Karpas-422 (cell line): ENCODE results near the gene REEP2. TPM values are rescaled to one million over a fixed set of nuclear protein-coding genes. Genes with fewer than 3 reads are reported as not detected.
"Not testable (repeated sequence)": the region's sequence is repeated elsewhere in the genome, so short reads cannot be mapped to it uniquely, and the experiment has no call there.

Experiments used
- DNase-seq: peaks from one replicate; pipeline ENCODE4 v3.0.0-alpha.2; 2015
- H2AFZ ChIP-seq: fragments of 200-600 bp; sonication (generic); 2 replicates; pipeline ENCODE4 v1.6.1; 2014; ENCODE audit warnings: antibody characterized with exemption, low read length, mixed read lengths
- H3K27ac ChIP-seq: fragments of 200-600 bp; sonication (generic); 2 replicates; pipeline ENCODE4 v1.5.1; 2014; ENCODE audit warnings: mild to moderate bottlenecking, low read length, moderate library complexity
- H3K27me3 ChIP-seq: fragments of 200-600 bp; sonication (generic); 2 replicates; pipeline ENCODE4 v1.6.1; 2014; ENCODE audit warnings: low read length, mixed read lengths
- H3K36me3 ChIP-seq: fragments of 200-600 bp; sonication (generic); 2 replicates; pipeline ENCODE4 v1.6.1; 2014; ENCODE audit warnings: low read length, mixed read lengths; ENCODE audit not compliant: insufficient read depth
- H3K4me1 ChIP-seq: fragments of 200-600 bp; sonication (generic); 2 replicates; pipeline ENCODE4 v1.6.1; 2014; ENCODE audit warnings: mild to moderate bottlenecking, low read length, mixed read lengths
- H3K4me2 ChIP-seq: fragments of 200-600 bp; sonication (generic); 2 replicates; pipeline ENCODE4 v1.6.1; 2014; ENCODE audit warnings: low read length, low read depth, mild to moderate bottlenecking; ENCODE audit not compliant: poor library complexity, severe bottlenecking
- H3K4me3 ChIP-seq: fragments of 200-600 bp; sonication (generic); 2 replicates; pipeline ENCODE4 v1.5.1; 2014; ENCODE audit warnings: mild to moderate bottlenecking, antibody characterized with exemption, low read length, mixed read lengths
- H3K79me2 ChIP-seq: fragments of 200-600 bp; sonication (generic); 2 replicates; pipeline ENCODE4 v1.6.1; 2014; ENCODE audit warnings: mild to moderate bottlenecking, low read length, mixed read lengths
- H3K9ac ChIP-seq: fragments of 200-600 bp; sonication (generic); 2 replicates; pipeline ENCODE4 v1.6.0; 2014; ENCODE audit warnings: low read length
- H3K9me2 ChIP-seq: fragments of 200-600 bp; sonication (generic), shearing (Covaris generic); replicated peaks from 2 replicates; pipeline ENCODE4 v1.6.0; 2014; ENCODE audit warnings: mild to moderate bottlenecking, low read length, moderate library complexity; ENCODE audit not compliant: insufficient read depth
- H3K9me3 ChIP-seq: fragments of 300-700, 200-600 bp; sonication (generic); 2 replicates; pipeline ENCODE4 v1.6.1; 2014; ENCODE audit warnings: low read length, mixed read lengths
- H4K20me1 ChIP-seq: fragments of 200-600 bp; sonication (generic); 2 replicates; pipeline ENCODE4 v1.6.1; 2014; ENCODE audit warnings: mild to moderate bottlenecking, antibody characterized with exemption, low read length, low read depth; ENCODE audit not compliant: insufficient read depth
- total RNA-seq: library from RNA; depleted of rRNA; stranded (reverse); fragments of >200 nt; shearing (Covaris generic); gene quantifications from 2 replicates; pipeline ENCODE4 v1.2.3, GENCODE V29; 2014; ENCODE audit warnings: low replicate concordance; rRNA removed

The REEP2 gene, protein sequence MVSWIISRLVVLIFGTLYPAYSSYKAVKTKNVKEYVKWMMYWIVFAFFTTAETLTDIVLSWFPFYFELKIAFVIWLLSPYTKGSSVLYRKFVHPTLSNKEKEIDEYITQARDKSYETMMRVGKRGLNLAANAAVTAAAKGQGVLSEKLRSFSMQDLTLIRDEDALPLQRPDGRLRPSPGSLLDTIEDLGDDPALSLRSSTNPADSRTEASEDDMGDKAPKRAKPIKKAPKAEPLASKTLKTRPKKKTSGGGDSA
- total RNA-seq = 1.8 and 3.1 TPM in 2 replicates

DNA sequence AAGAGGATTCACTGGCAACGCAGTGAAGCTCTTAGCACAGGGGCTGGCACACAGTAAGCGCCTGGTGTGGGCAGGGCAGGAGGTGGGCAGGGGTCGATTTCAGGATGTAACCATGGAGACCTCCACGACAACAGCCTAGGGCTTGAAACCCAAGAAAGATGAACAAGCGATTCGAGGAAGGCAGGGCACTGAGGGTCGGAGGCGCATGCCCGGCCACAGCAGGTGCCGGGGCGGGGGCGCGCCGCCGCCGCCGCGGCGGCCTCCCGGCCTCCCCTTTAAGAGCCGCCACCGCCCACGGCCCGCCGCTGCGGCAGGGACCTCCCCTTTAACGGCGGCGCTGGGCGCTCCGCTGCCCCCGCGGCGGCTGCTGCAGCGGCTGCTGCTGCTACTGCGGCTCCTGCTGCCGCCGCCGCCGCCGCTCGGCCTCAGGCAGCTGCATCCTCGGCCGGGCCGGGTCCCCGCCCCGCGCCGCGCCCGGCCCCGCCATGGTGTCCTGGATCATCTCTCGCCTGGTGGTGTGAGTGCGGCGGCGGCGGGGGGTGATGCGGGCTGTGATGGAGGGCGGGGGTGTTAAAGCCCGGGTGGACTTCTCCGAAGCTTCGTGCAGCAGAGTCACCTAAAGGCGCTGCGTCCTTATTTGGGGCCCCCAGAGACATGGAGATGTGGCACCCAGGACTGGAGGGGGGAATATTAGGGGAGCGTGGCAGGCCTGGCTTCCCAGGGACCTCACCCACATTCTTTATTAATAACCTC, at the start of gene REEP2:
Gene REEP2, plus strand, starts transcription at position 334 of the 753 bp plus-strand sequence. Its CDS starts 152 bp downstream, at position 486.
- peak within 1 kb of the TSS; percentile 71 for H3K9ac ChIP-seq
- no peaks in the 10 kb centered on the region for H3K9me3 ChIP-seq
- H3K27ac ChIP-seq = no peak within 1 kb of the TSS
- no peaks in the 10 kb centered on the region for H3K79me2 ChIP-seq
- peaks cover 22% of the 10 kb centered on the region for H3K36me3 ChIP-seq
- H2AFZ ChIP-seq = peak within 1 kb of the TSS; percentile 70; the same call in 1 of the 2 replicates
- peak within 1 kb of the TSS; percentile 94 for H3K4me2 ChIP-seq
- H3K27me3 ChIP-seq = no peaks in the 10 kb centered on the region
- H3K4me3 ChIP-seq = peak within 1 kb of the TSS; percentile 71
- peaks cover 12% of the 10 kb centered on the region for H3K4me1 ChIP-seq
- H4K20me1 ChIP-seq = peaks cover 3% of the 10 kb centered on the region; the same call in 1 of the 2 replicates
- peak; percentile 72 for DNase-seq
- H3K9me2 ChIP-seq = no peaks in the 10 kb centered on the region

DNA sequence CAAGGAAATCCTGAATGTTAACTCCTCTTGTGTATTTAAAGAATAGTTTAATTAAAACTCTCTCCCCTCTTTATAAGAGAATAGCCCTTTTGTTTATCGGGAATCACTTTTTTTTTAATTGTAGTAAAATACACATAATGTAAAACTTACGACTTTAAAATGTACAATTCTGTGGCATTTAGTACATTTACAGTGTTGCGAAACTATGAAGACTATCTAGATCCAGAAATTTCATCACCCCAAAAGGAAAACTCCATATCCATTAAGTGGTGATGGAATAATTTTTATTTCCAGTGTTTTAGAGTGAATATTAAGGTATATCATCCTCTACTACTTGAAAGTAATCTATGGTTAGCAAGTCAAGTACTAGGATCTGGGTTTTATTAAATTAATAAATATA, 49.5 kb upstream of the REEP2 start:
- Histone ChIP-seq H3K36me3 (peaks cover 36% of the 10 kb centered on the region; the same call in 1 of the 2 replicates), H4K20me1 (no peaks in the 10 kb centered on the region)

DNA sequence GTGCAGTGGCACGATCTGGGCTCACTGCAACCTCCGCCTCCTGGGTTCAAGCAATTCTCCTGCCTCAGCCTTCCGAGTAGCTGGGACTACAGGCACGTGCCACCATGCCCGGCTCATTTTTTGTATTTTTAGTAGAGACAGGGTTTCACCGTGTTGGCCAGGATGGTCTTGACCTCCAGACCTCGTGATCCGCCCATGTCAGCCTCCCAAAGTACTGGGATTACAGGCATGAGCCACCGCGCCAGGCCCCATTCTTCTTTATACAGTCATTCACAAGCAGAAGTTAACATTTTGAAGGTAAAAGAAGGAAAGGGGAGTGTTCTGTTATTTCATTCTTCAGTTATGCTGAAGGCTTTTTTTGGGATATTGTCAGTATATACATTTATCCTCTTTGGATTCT, 48.9 kb upstream of the REEP2 start:
- H2AFZ ChIP-seq, H3K9ac ChIP-seq, H3K4me1 ChIP-seq, H3K79me2 ChIP-seq, H3K27me3 ChIP-seq, DNase-seq, H3K9me3 ChIP-seq, H4K20me1 ChIP-seq, H3K4me2 ChIP-seq, H3K27ac ChIP-seq, H3K9me2 ChIP-seq, H3K4me3 ChIP-seq: not testable (repeated sequence)
- H3K36me3 ChIP-seq = peaks cover 38% of the 10 kb centered on the region; the same call in 1 of the 2 replicates

More for the DNA sequence above, 49.5 kb upstream of the REEP2 start:
- Histone ChIP-seq H3K4me1 (no peaks in the 10 kb centered on the region), H3K27me3 (no peaks in the 10 kb centered on the region), H3K9me2 (no peaks in the 10 kb centered on the region), H3K9ac (no peak overlapping the region), H3K4me2 (no peak overlapping the region), H3K9me3 (no peaks in the 10 kb centered on the region), H3K79me2 (no peaks in the 10 kb centered on the region), H3K27ac (no peak overlapping the region), H2AFZ (no peak overlapping the region), H3K4me3 (no peak overlapping the region)
- no peak for DNase-seq

DNA sequence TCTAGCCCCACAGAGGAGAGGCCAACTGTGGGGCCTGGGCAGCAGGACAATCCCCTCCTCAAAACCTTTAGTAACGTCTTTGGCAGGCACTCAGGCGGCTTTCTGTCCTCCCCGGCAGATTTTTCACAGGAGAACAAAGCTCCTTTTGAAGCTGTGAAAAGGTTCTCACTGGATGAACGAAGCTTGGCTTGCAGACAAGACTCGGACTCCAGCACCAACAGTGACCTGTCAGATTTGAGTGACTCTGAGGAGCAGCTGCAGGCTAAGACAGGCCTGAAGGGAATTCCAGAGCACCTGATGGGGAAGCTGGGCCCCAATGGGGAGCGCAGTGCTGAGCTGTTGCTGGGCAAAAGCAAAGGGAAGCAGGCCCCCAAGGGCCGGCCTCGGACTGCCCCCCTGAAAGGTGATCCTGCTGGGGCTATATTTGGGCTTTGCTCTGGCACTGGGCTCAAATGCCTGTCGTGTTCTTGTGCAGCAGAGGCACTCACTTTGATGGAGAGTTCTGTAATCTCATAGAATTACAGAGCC, 46.9 kb upstream of the REEP2 start:
- H3K27me3 ChIP-seq = no peaks in the 10 kb centered on the region
- DNase-seq = no peak
- no peaks in the 10 kb centered on the region for H3K9me2 ChIP-seq
- H3K4me2 ChIP-seq = no peak overlapping the region
- H3K79me2 ChIP-seq = no peaks in the 10 kb centered on the region
- no peaks in the 10 kb centered on the region for H3K4me1 ChIP-seq
- no peak overlapping the region for H3K27ac ChIP-seq
- no peaks in the 10 kb centered on the region for H4K20me1 ChIP-seq
- H2AFZ ChIP-seq = no peak overlapping the region
- no peak overlapping the region for H3K9ac ChIP-seq
- peaks cover 42% of the 10 kb centered on the region; the same call in 1 of the 2 replicates for H3K36me3 ChIP-seq
- no peaks in the 10 kb centered on the region for H3K9me3 ChIP-seq
- H3K4me3 ChIP-seq = no peak overlapping the region

DNA sequence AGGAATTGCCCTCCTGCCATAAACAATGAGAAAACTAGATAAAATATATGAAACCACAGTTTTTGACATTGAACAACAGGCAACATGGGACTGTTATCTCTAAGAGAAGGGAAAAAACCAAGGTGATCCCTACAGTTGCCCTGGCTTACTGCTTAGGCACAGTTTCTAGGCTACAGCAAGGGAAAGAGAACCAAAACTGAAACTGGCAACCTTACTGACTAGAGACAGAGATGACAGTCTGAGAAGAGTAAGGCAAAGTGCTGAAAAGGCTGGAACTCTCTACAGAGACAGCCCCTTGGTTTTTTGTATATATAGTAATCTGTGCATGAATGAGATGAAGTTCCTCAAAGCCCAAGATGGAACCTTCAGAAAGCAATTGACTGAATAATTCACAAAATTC, 36.2 kb upstream of the REEP2 start:
- Histone ChIP-seq H3K9me2 (no peaks in the 10 kb centered on the region), H3K27ac (no peak overlapping the region), H3K9me3 (no peaks in the 10 kb centered on the region), H2AFZ (no peak overlapping the region), H3K27me3 (no peaks in the 10 kb centered on the region), H3K9ac (no peak overlapping the region), H3K36me3 (peaks cover 38% of the 10 kb centered on the region), H3K4me2 (no peak overlapping the region), H4K20me1 (no peaks in the 10 kb centered on the region), H3K4me1 (no peaks in the 10 kb centered on the region), H3K4me3 (no peak overlapping the region), H3K79me2 (peaks cover 5% of the 10 kb centered on the region; the same call in 1 of the 2 replicates)
- DNase-seq = no peak

DNA sequence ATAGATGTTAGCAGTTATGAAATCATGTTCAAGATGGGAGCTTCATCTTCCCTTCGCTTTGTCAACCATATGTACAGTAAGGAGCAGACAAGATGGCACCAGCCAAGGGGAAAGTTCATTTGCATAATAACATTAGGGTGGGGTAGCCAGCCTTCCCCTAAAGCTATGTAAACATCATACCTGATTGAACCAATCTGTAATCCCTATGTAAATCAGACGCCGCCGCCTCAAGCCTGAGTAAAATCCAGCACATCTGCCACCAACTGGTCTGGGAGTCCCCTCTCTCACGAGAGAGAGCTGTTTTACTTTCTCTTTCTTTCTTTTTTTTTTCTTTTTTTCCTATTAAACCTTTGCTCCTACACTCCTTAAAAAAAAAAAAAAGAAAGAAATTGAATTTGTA, 30.8 kb upstream of the REEP2 start:
- Histone ChIP-seq H3K27ac (no peak overlapping the region), H2AFZ (no peak overlapping the region), H3K9me3 (no peaks in the 10 kb centered on the region), H3K9me2 (no peaks in the 10 kb centered on the region), H3K79me2 (no peaks in the 10 kb centered on the region), H3K27me3 (no peaks in the 10 kb centered on the region), H3K36me3 (peaks cover 15% of the 10 kb centered on the region; the same call in 1 of the 2 replicates), H3K9ac (no peak overlapping the region), H3K4me3 (no peak overlapping the region), H4K20me1 (no peaks in the 10 kb centered on the region), H3K4me1 (no peaks in the 10 kb centered on the region), H3K4me2 (no peak overlapping the region)
- DNase-seq = no peak

DNA sequence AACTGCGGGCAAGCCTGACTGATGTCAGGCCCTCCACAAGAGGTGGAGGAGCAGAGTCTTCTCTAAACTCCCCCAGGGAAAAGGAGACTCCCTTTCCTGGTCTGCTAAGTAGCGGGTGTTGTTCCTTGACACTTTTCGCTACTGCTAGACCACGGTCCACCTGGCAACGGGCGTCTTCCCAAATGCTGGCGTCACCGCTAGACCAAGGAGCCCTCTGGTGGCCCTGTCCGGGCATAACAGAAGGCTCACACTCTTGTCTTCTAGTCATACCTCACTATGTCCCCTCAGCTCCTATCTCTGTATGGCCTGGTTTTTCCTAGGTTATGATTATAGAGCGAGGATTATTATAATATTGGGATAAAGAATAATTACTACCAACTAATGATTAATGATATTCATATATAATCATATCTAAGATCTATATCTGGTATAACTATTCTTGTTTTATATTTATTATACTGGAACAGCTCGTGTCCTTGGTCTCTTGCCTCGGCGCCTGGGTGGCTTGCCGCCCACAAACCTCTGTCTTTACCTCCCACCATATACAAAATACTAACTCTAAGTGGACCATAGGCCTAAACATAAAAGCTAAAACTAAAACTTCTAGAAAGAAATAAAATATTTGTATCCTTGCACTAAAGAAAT, 27.7 kb upstream of the REEP2 start:
- not testable (repeated sequence) for H3K27me3 ChIP-seq, H3K9me3 ChIP-seq, H4K20me1 ChIP-seq, H3K27ac ChIP-seq, H3K4me1 ChIP-seq, H3K4me3 ChIP-seq, H2AFZ ChIP-seq, H3K9me2 ChIP-seq, H3K79me2 ChIP-seq, H3K9ac ChIP-seq, H3K4me2 ChIP-seq
- peak; percentile 78 for DNase-seq
- H3K36me3 ChIP-seq = peaks cover 15% of the 10 kb centered on the region; the same call in 1 of the 2 replicates

DNA sequence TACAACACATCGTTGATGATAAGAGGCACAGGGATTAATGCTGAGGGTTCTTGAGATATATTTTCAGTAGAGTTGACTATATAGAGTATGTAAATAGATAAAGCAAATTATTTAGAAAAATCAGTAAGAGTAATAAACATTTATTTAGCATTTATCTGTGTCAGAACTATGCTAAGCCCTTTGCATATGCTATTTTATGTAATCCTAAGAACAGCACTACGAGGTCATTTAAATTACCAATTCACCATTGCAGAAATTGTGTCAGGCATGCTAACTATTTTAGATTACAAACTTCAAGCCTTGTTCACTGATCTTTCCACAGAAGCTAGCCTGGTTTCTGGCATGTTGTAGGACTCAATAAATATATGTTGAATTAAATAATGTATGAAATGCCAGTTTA, 20.4 kb upstream of the REEP2 start:
- Histone ChIP-seq H3K27ac (no peak overlapping the region), H3K4me3 (no peak overlapping the region), H3K9me2 (no peaks in the 10 kb centered on the region), H3K36me3 (peaks cover 44% of the 10 kb centered on the region), H4K20me1 (no peaks in the 10 kb centered on the region), H2AFZ (no peak overlapping the region), H3K4me1 (no peaks in the 10 kb centered on the region), H3K9me3 (no peaks in the 10 kb centered on the region), H3K27me3 (no peaks in the 10 kb centered on the region), H3K9ac (no peak overlapping the region), H3K79me2 (no peaks in the 10 kb centered on the region), H3K4me2 (no peak overlapping the region)
- DNase-seq = no peak
